Germinal center (tissue), 1 donor: ENCODE measurements around the gene PRR15L.
"Not testable (repeated sequence)": the region's sequence is repeated elsewhere in the genome, so short reads cannot be mapped to it uniquely, and the experiment has no call there.

Source experiments
- DNase-seq: peaks from one replicate; pipeline ENCODE4 v3.0.0; 2012; ENCODE audit warnings: mixed read lengths, low spot score

The PRR15L gene

DNA sequence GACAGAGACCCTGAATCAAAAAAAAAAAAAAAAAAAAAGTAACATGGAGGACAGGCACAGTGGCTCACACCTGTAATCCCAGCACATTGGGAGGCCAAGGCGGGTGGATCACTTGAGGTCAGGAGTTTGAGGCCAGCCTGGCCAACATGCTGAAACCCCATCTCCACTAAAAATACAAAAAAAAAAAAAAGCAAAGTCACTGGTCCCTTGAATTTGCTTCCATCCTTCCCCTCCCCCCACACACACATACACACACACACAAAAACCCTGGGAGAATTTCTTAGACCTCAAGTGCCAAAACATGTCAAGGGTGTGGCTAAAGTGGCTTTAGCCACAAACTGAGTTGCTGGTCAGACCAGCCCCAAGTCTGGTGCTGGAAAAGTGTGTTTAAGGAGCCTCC is 30.8 kb upstream of the PRR15L start:
- not testable (repeated sequence) for DNase-seq

DNA sequence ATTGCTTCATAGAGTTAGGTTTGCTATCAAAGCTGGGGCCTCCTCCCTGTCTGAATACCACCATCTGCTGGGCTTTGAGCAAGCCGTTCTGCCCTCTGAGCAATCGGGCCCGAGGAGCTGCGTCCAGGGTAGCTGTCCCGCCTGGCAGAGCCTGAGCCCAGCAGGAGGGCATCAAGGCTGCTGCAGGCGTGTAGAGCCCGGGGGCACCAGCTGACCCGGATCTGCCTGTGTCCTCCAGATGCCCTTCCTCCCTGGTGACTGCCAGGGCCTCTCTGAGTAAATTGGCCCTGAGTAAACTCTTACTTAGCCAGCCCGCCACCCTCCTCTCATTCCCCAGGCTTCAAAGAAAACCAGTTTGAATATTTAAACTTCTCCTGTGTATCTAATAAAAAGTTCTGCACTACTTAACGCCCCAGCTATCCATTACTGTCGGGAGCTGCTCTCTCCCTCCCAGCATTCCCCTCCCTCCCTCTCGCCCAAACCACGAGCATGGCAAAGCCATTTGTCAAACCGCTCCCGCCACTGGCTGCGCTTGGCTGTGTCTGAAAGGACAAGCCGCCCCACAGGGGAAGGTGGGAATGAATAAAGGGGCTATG is 29.7 kb upstream of the PRR15L start:
- DNase-seq, result no peak

DNA sequence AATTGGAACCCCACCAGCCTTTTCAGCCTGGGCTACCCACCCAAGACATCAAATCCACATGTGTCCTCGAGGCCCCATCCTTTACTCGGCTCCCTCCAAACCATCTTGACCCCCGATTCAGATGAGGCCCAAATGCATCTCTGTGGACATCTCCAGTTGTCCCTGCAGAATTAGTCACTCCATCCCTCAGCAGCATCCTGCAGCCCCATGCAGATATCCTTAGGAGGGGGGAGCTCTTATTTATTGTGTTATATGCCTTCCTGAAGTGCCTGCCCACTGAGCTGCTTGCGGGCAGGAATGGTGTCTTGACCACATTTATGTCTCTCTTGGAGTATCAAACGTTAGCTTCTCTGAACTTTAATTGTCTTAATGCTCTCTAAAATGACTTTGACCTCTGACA is 28.8 kb upstream of the PRR15L start:
- no peak for DNase-seq

DNA sequence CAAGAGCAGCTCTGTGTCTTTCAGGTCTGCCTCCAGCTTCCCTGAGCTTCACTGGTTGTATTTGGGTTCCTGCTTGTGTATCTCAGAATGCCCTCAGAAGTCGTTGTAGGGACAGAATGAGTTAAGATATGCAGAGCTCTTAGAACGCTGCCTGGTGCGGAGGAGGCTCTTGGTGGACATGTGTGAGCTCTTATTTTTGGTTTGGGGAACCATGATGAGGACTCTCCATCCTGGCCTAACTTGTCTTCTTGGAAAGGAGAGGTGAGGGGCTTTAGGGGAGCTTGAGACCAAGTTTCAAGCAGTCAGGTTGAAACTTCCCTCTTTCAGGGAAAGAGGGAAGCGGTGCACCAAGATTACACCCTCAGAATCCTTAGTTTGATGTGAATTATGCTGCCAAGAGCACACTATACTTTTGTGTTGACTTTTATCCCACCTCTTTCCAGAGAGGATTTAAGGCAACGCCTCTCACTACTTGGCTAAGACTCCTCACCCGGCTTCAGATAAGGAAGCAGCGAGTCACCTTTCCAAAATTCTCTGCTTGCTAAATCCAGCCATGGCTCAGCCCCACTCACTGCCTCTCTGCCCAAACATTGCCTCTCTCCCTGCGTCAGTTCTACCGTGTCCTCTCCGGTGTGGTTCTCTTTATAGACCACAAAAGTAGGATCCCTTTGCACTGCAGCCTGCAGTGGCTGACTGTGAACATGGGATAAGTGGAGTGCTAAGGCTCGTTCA is 26.0 kb upstream of the PRR15L start:
- DNase-seq, result no peak

DNA sequence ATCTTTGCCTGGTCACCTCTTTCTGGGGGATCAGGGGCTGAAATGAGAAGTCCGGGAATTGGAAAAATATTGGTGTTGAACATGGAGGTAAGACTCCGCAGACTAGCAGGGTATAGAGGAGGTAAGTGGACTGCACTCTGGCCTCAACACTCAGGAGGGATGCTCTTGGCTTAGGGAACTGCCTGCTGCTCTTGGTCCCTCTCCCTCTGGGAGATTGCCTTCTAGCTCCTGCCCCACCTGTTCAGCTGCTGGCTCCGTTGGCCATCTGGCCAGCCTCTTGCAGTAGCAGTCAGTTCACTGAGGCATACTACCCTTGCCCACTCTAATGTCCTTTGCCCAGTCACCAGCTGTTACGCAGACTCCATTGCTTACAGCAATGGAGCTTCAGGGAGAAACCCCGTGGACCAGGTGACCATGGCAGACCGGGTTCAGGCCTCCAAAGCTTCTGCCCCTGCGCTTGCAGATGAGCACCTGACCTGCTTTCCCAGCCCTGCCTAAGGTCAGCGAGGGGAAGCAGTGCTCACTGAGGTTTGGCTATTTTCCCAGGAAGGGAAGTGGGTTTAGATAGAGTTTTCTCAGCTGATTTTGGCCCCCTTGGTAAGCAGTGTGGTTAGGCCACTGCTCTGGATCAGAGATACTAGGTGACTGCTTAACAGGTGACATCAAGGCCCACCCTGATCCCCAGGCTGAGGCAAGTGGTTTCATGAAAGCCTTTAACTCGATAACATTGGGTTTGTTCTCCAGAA is 25.1 kb upstream of the PRR15L start:
- DNase-seq, result no peak

DNA sequence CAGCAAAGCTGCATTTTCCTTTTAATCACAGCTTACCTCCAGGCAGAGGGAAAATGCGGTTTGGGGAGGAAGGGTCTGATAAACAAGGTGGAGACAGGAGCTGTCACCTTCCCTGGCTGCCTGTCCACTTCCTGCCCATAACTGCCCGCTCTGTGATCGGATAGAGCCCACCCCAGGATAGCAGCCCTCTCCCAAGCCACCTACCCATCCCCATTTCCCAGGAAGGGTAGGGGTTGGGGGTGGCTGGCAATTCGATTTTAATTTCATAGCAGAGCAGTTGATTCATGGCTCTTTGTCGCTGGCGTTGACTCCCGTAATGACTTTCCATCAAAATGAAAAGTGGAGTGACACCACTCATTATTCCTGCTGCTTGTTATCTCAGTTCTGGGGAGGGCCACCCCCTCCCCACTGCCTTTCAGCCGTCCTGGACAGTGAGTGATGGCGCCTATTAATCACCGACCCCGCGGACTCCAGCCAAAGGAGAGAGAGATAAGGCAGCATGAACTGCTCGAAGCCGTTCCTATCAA is 24.5 kb upstream of the PRR15L start:
- no peak for DNase-seq

DNA sequence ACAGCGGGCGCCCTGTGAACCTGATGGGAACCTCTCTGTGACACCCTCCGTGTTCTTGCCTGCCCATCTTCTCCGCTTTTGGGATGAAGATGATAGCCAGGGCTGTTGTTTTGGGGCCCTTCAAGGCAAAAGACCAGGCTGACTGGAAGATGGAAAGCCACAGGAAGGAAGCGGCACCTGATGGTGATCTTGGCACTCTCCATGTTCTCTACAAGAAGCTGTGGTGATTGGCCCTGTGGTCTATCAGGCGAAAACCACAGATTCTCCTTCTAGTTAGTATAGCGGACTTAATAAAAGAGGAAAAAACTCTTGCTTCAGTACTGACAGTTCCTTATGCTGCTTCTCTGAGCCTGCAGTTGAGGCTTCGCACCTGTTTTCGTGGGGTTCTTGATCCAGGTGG is 23.8 kb upstream of the PRR15L start:
- DNase-seq, result no peak

DNA sequence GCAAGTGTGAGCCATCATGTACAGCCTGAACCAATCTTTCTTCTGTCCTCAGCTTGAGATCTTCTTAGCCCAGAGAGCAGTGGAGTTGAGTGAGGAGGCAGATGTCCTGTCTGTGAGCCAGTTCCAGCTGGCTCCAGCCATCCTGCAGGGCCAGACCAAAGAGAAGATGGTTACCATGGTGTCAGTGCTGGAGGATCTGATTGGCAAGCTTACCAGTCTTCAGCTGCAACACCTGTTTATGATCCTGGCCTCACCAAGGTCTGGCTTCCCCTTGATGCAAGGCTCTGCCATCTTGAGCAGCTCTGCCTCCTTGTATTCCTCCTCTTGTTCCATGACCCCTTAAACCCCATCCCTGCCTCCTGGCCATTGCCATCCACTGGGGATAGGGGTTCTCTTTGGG is 22.9 kb upstream of the PRR15L start:
- no peak for DNase-seq

DNA sequence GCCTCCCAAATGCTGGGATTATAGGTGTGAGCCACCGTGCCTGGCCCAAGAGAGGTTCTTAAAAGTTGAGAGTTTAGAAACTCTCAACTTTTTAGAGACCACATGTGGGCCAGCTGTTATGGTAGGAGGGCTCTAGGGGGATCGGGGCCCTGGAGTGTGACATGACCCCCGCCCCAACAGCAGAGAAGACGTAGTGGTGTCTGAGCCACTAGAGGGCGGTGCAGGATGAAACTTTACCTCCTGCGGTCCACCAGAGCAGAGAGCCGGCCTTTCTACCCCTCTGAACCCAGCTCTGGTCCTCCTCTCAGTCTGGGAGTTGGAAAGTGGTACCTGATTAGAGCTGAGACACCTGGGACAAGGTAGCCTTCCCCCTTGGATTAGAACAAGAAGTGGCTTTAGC is 20.6 kb upstream of the PRR15L start:
- peak; percentile 84 for DNase-seq

DNA sequence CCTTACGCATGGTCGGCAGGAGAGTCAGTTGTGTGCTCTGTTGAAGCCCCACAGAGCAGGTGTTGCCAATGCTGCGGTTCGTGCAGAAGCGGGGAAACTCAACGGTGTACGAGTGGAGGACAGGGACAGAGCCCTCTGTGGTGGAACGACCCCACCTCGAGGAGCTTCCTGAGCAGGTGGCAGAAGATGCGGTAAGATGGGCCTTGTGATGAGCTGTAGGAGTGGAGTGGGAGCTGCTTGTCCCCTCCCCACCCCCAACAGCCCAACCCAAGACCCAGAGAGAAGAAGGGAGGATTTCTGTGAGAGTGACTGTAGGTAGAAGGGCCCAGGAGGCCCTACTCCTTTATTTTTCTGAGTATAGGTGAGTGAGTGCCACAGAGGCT is 18.1 kb upstream of the PRR15L start:
- no peak for DNase-seq

DNA sequence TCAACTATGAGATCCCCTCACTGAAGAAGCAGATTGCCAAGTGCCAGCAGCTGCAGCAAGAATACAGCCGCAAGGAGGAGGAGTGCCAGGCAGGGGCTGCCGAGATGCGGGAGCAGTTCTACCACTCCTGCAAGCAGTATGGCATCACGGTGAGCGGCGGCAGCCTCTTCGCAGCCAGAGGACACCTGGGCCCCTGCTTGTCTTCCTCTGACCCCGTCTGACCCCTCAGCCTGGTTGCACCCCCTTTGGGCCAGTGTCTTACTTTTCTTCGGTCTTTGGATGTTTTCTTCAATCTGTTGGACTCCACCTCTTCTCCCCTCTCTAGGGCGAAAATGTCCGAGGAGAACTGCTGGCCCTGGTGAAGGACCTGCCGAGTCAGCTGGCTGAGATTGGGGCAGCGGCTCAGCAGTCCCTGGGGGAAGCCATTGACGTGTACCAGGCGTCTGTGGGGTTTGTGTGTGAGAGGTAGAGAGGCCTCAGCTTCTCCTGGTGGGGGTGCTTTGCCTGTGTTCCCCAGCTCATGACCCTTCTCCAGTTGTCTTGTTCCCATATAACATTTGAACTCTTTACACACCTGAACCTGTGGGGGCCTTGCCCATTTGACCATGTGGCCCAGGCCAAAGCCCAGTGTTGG is 17.6 kb upstream of the PRR15L start:
- no peak for DNase-seq

DNA sequence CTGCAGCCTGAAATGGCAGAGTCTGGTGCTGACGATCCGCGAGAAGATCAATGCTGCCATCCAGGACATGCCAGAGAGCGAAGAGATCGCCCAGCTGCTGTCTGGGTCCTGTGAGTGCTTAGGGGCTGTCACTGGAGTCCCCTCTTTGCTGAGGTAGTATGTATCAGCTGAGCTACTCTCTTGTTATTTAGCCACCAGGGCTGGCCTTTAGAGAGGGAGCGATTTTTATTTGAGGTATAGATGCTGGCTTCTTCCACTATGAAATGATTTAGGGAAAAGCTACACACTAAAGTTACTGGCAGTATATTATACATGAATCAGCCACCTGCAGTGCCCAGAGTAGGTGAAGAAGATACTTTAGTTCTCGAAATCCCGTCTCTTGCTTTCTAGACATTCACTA is 15.9 kb upstream of the PRR15L start:
- DNase-seq, result no peak

DNA sequence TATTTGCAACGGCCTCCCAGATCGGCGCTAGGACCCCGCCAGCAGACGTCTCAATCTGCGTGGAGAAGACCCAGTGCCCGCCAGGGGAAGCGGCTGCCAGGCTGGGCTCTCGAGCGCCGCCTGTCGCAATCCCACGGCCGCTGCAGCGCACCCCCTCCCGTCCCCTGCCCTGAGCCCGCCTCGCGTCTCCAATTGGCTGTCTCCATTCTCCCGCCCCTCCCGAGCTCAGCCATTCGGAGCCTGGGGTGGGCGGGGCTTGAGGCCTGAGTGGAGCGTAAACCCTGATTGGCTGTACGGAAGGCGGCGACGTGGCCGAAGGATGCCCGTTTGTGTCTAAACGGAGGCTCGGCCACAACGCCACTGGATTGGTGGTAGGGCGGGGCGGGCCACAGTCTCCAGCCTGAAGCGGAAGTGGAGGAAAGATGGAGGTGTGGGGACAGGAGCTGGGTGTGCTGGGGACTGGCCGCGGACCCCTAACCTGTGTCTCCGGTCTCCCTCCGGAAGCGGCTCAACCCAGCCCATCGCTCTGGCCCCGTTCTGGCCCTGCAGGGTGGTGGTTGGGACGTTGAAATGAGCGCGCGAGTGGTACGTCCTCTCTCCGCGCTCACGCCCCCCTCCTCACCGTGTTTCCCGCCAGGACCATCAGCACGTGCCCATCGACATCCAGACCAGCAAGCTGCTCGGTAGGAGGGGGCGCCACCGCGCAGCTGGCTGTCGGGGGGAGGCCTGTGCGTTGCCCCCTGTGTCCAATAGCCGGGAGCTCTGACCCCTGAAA is 13.2 kb upstream of the PRR15L start, which contains the start of gene CDK5RAP3:
CDK5RAP3 (plus strand) TSS at position 389 of the 775 bp plus-strand sequence; CDS start at position 423, 34 bp downstream.
- DNase-seq, result peak; percentile 97

DNA sequence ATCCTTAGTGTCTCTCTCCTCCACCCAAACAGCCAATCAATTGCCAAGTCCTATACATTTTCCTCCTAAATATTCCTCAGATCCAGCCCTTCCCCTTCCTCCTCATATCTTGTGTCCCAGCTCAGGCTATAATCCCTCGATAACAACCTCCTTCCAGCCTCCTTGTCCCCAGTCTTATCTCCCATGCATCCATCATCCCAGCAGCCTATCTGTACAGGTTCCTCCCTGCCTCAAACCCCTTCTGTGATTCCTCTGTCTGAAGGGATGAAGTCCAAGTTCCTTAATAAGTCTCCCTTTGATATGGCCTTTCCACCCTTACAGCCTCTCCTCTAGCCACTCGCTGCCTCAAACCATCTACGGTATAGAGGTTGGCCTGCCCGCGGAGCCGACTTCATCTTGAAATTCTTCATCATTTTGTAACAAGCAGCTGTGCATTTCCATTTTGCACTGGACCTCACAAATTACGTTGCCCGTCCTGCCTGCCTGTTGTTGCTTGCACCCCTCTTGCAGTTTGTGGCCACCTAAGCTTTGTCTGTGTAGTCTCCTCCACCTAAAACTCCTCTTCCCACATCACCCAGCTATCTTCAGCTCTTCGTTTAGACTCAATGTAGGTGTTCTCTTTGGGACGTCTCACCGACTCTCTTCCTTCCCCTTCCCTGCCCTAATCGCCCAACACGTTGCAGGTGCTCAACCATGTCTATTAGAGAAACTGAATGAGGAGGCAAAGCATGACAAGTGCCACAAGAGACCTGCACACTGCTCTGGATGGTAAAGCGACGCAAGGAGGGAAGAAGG is 12.4 kb upstream of the PRR15L start:
- DNase-seq, result no peak

DNA sequence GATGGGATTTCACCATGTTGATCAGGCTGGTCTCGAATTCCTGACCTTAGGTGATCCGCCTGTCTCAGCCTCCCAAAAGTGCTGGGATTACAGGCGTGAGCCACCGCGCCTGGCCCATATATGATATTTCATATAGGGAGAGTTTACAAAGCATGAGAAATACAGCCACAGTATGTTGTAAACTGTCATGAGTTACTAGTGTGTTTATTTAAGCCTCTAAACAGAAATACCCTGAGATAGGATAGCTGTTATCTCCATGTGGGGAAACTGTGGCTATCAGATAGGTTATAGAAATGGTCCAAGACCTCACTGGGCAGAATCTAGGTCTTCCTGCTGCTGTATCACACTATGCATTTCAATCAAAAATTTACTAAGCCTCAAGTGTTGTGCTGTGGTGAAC is 11.2 kb upstream of the PRR15L start:
- DNase-seq, result no peak

DNA sequence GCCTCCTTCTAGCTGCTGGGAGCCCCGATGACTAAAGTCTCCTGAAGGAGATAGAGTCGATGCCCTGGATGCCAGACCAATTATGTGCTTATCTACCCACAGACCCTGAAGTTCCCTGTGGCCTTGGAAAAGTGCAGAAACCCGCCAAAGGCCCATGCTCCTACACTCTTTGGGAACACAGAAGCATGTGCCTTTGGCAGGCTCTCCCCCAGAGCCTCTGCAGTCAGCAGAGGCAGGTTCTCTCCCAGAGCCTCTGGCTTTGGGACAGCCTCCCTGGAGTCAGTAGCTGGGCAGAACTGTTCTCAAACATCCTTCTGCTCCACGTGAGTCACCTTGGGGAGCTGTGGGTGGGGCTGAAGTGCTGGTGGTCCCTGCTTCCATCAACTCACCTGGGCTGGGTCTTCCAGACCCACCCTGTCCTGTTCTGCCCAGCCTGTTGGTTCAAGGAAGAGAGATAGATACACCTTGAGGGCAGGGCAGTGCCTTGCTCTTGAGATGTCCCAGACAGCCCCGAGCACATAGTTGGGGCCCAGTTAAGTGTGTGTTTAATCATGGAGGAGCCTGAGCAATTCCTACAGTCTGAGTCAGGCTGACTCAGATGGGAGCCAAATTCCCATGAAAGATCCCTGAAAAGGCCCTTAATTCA is 10.0 kb upstream of the PRR15L start:
- DNase-seq, result no peak

DNA sequence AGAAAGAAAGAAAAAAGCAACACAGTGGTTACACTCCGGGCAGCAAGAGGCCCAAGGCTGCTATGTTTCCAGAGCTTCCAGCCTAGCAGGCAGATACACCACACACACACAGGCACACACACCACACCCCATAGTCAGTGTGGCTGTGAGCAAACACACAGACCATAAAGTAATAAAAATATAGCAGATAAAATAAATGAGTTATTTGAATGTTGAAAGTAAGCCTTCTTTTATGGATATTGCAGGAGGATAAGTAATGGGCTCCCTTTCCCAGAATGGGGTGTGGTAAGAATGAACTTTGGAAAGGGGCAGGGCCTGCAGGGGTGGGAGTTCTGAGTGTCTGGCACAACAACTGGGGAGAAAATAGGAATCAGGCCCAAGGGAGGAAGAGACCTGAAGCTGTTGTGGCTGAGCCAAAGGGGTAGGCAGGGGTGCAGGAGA is 8.4 kb upstream of the PRR15L start:
- DNase-seq, result no peak

DNA sequence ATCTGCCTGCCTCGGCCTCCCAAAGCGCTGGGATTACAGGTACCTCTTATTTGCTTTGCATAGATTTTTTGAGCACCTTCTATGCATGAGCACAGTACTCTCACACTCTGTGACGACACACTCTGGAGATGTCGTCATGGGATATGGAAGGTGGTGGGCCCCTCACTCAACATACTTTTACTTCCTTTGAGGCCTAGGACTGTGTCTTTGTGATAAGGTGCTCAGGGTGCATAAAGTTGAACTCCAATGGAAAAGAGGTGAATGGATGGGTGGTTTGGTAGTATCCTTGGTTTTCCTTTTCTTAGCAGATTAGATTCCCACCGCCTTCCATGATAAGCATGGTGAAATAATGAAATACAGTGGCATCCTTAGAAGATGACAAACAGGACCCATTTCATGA is 7.2 kb upstream of the PRR15L start:
- no peak for DNase-seq

DNA sequence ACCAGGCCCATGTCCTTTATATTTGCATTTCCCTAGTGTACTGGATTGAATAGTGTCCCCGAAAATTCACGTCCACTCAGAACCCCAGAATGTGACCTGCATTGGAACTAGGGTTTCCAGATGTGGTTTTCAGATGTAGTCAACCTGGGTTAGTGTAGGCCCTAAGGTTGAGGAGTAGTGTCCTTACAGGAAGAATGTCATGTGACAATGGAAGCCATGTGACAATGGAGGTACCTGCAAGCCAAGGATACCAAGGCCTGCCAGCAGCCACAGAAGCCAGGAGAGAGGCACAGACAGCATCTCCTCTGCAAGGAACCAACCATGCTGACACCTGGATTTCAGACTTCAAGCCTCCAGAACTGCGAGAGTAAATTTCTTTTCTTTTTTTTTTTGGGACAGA is 5.2 kb upstream of the PRR15L start:
- DNase-seq, result no peak

DNA sequence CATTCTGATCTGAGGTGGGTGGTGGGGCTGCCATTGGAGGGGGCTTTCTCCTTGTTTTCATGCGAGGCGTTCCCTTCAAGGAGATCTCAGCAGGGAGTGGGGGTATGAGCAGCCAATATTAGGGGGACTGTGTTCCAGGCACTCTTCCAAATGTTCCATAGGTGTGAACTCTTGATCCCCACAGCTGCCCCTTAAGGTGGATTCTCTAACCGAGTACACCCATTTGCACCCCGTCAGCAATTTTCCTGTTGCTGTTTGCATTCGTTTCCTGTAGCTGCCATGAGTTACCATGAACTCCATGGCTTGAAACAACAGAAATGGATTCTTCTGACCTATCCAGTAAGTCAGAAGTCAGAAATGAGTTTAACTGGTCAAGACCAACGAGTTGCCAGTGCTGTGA is 3.7 kb upstream of the PRR15L start:
- DNase-seq, result no peak
